Neural cell (in vitro differentiated cells): Measurements from ENCODE around the gene TSPEAR. TPM values are rescaled to one million over a fixed set of nuclear protein-coding genes. Genes with fewer than 3 reads are reported as not detected.

Experiments
- H2AFZ ChIP-seq: fragments of 200-600, 300-800 bp; sonication (generic), shearing (Covaris generic); 2 replicates; pipeline ENCODE4 v1.6.0; 2014; ENCODE audit warnings: low read depth, mild to moderate bottlenecking, antibody characterized with exemption, low read length, moderate library complexity
- H3F3A ChIP-seq: fragments of 200-600 bp; shearing (Covaris generic); 2 replicates; pipeline ENCODE4 v1.6.1; 2016; ENCODE audit warnings: mild to moderate bottlenecking, moderate library complexity, mixed read lengths, antibody characterized with exemption, low read length; ENCODE audit not compliant: insufficient read depth, poor library complexity, severe bottlenecking
- H3K27ac ChIP-seq: fragments of 200-600, 300-800 bp; sonication (generic), shearing (Covaris generic); 2 replicates; pipeline ENCODE4 v1.5.1; 2014; ENCODE audit warnings: mild to moderate bottlenecking, low read length, moderate library complexity
- H3K27me3 ChIP-seq: fragments of 300-800, 200-600 bp; sonication (generic), shearing (Covaris generic); 2 replicates; pipeline ENCODE4 v1.6.0; 2014; ENCODE audit warnings: mild to moderate bottlenecking, low read depth, low read length, moderate library complexity; ENCODE audit not compliant: insufficient read depth
- H3K36me3 ChIP-seq: fragments of 300-800, 200-600 bp; sonication (generic), shearing (Covaris generic); 2 replicates; pipeline ENCODE4 v1.5.1; 2014; ENCODE audit warnings: mild to moderate bottlenecking, antibody characterized with exemption, low read length, moderate library complexity; ENCODE audit not compliant: insufficient read depth
- H3K4me2 ChIP-seq: fragments of 300-800, 200-600 bp; sonication (generic), shearing (Covaris generic); 2 replicates; pipeline ENCODE4 v1.6.0; 2014; ENCODE audit warnings: mild to moderate bottlenecking, low read length
- H3K4me3 ChIP-seq: fragments of 300-800, 200-600 bp; sonication (generic), shearing (Covaris generic); 2 replicates; pipeline ENCODE4 v1.5.1; 2014; ENCODE audit warnings: mild to moderate bottlenecking, low read length, moderate library complexity
- H3K79me2 ChIP-seq: fragments of 200-600 bp; shearing (Covaris generic); replicated peaks from 2 replicates; pipeline ENCODE4 v1.6.0; 2014; ENCODE audit warnings: mild to moderate bottlenecking, low read length, moderate library complexity; ENCODE audit not compliant: insufficient read depth
- H3K9ac ChIP-seq: fragments of 300-800, 200-600 bp; sonication (generic), shearing (Covaris generic); 2 replicates; pipeline ENCODE4 v1.6.1; 2016; ENCODE audit warnings: mild to moderate bottlenecking, low read length, mixed read lengths
- H3K9me2 ChIP-seq: fragments of 200-600 bp; shearing (Covaris generic); 2 replicates; pipeline ENCODE4 v1.6.1; 2016; ENCODE audit warnings: mild to moderate bottlenecking, low read length, mixed read lengths; ENCODE audit not compliant: insufficient read depth
- H3K9me3 ChIP-seq: fragments of 200-600, 300-800 bp; sonication (generic), shearing (Covaris generic); 2 replicates; pipeline ENCODE4 v1.6.1; 2016; ENCODE audit warnings: mild to moderate bottlenecking, mixed run types, low read length, moderate library complexity, mixed read lengths
- H4K20me1 ChIP-seq: fragments of 200-600 bp; shearing (Covaris generic); 2 replicates; pipeline ENCODE4 v1.6.1; 2016; ENCODE audit warnings: mild to moderate bottlenecking, mixed run types; ENCODE audit not compliant: insufficient read depth
- CTCF ChIP-seq: fragments of 450-650 bp; IDR thresholded peaks from 2 replicates; pipeline ENCODE4 v1.5.1; 2014; ENCODE audit warnings: antibody characterized with exemption, mild to moderate bottlenecking, moderate library complexity; ENCODE audit not compliant: poor library complexity, severe bottlenecking
- EP300 ChIP-seq: fragments of 450-650 bp; conservative IDR thresholded peaks from 2 replicates; pipeline ENCODE4 v1.6.1; 2014; ENCODE audit warnings: antibody characterized with exemption, mild to moderate bottlenecking, moderate library complexity; ENCODE audit not compliant: poor library complexity, severe bottlenecking
- EZH2 ChIP-seq: fragments of 200-600, 300-800 bp; shearing (Covaris generic), sonication (generic); IDR thresholded peaks from 2 replicates; pipeline ENCODE4 v1.6.1; 2014; ENCODE audit warnings: antibody characterized with exemption, low read length, borderline replicate concordance, mild to moderate bottlenecking; ENCODE audit not compliant: insufficient read depth, poor library complexity, severe bottlenecking
- MXI1 ChIP-seq: fragments of 450-650 bp; conservative IDR thresholded peaks from 2 replicates; pipeline ENCODE4 v1.6.1; 2014; ENCODE audit warnings: antibody characterized with exemption, mild to moderate bottlenecking; ENCODE audit not compliant: poor library complexity, severe bottlenecking
- POLR2AphosphoS5 ChIP-seq: IDR thresholded peaks from 2 replicates; pipeline ENCODE4 v1.6.1; 2012
- RAD21 ChIP-seq: fragments of 450-650 bp; conservative IDR thresholded peaks from 2 replicates; pipeline ENCODE4 v1.6.1; 2014; ENCODE audit warnings: antibody characterized with exemption, mild to moderate bottlenecking, moderate library complexity
- SMC3 ChIP-seq: fragments of 450-650 bp; conservative IDR thresholded peaks from 2 replicates; pipeline ENCODE4 v1.6.1; 2014; ENCODE audit warnings: antibody characterized with exemption, mild to moderate bottlenecking, moderate library complexity; ENCODE audit not compliant: poor library complexity
- TAF1 ChIP-seq: IDR thresholded peaks from 2 replicates; pipeline ENCODE4 v1.6.1; 2012; ENCODE audit warnings: low read depth
- polyA plus RNA-seq: library from polyadenylated mRNA; depleted of rRNA; stranded (reverse); fragments of >200 nt; gene quantifications from 2 replicates; pipeline ENCODE4 v1.2.3, GENCODE V29; 2014
- TF ChIP-seq, protein P1 (sequence below): IDR thresholded peaks from 2 replicates; pipeline ENCODE4 v1.6.1; 2012; ENCODE audit warnings: borderline replicate concordance

Gene TSPEAR
- polyA plus RNA-seq, 1 donor from 2014 or later, result 0.19 TPM

GRCh38 chr21:44549525-44550211 is 161.7 kb downstream of the TSPEAR start:
- H3F3A ChIP-seq, result no peaks in the 10 kb centered on the region
- H3K79me2 ChIP-seq, result no peaks in the 10 kb centered on the region
- no peaks in the 10 kb centered on the region for H3K9me2 ChIP-seq
- H4K20me1 ChIP-seq, result no peaks in the 10 kb centered on the region
- TF ChIP-seq, protein P1, sequence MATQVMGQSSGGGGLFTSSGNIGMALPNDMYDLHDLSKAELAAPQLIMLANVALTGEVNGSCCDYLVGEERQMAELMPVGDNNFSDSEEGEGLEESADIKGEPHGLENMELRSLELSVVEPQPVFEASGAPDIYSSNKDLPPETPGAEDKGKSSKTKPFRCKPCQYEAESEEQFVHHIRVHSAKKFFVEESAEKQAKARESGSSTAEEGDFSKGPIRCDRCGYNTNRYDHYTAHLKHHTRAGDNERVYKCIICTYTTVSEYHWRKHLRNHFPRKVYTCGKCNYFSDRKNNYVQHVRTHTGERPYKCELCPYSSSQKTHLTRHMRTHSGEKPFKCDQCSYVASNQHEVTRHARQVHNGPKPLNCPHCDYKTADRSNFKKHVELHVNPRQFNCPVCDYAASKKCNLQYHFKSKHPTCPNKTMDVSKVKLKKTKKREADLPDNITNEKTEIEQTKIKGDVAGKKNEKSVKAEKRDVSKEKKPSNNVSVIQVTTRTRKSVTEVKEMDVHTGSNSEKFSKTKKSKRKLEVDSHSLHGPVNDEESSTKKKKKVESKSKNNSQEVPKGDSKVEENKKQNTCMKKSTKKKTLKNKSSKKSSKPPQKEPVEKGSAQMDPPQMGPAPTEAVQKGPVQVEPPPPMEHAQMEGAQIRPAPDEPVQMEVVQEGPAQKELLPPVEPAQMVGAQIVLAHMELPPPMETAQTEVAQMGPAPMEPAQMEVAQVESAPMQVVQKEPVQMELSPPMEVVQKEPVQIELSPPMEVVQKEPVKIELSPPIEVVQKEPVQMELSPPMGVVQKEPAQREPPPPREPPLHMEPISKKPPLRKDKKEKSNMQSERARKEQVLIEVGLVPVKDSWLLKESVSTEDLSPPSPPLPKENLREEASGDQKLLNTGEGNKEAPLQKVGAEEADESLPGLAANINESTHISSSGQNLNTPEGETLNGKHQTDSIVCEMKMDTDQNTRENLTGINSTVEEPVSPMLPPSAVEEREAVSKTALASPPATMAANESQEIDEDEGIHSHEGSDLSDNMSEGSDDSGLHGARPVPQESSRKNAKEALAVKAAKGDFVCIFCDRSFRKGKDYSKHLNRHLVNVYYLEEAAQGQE, result no peak
- no peak for TF ChIP-seq TAF1
- H3K36me3 ChIP-seq, result no peaks in the 10 kb centered on the region
- H3K4me3 ChIP-seq, result no peak overlapping the region
- no peak overlapping the region for H3K4me2 ChIP-seq
- no peaks in the 10 kb centered on the region for H3K27me3 ChIP-seq
- no peaks in the 10 kb centered on the region for H3K9me3 ChIP-seq
- no peak overlapping the region for H3K9ac ChIP-seq
- no peak overlapping the region for H3K27ac ChIP-seq
- no peak overlapping the region for H2AFZ ChIP-seq

DNA sequence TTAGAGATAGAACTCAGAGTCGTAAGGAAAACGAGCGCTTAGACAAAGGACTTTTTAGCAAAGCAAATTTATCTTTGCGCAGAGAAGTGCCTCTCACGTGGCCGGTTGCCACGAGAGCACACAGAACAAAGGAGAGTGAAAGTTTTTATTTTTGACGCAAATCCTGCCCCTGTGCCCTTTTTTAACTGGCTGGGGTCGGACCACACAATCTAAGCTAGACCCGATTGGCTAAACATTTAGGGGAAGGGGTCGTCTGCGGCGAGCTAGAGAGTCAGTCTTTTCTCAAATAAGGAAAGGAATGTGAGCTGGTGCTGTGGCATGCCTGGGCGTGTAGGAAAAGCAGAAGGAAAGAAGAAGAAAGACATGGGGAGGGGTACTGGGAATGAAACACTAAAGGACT is 162.4 kb downstream of the TSPEAR start:
- no peaks in the 10 kb centered on the region for H4K20me1 ChIP-seq
- H3K79me2 ChIP-seq, result no peaks in the 10 kb centered on the region
- H3K4me2 ChIP-seq, result no peak overlapping the region
- H3K4me3 ChIP-seq, result no peak overlapping the region
- H3K9ac ChIP-seq, result no peak overlapping the region
- no peaks in the 10 kb centered on the region for H3K9me3 ChIP-seq
- TF ChIP-seq TAF1 (no peak), CTCF (no peak), POLR2AphosphoS5 (no peak), SMC3 (no peak), EP300 (no peak), EZH2 (no peak), RAD21 (no peak), MXI1 (no peak)
- TF ChIP-seq, protein P1, result no peak
- H2AFZ ChIP-seq, result no peak overlapping the region
- H3K9me2 ChIP-seq, result no peaks in the 10 kb centered on the region
- H3K27ac ChIP-seq, result no peak overlapping the region
- no peaks in the 10 kb centered on the region for H3F3A ChIP-seq
- H3K36me3 ChIP-seq, result no peaks in the 10 kb centered on the region
- H3K27me3 ChIP-seq, result no peaks in the 10 kb centered on the region
